ENCODE data around the gene RBSN. TPM values are rescaled to one million over a fixed set of nuclear protein-coding genes. Genes with fewer than 3 reads are reported as not detected.

Gene RBSN
- total and polyA plus RNA-seq, 4 experiments from 2014 or later: 11.4 to 34.7 (median 27.3) TPM

GRCh38 chr3:15112011-15112410 lies 13.1 kb upstream of the RBSN start:
- Histone ChIP-seq H3K27ac (ENCODE audit: low read depth, low read length) (no peak overlapping the region), H3K36me3 (ENCODE audit: insufficient read depth, low read length) (no peaks in the 10 kb centered on the region), H3K4me3 (ENCODE audit: low read length in 2 of 2) (no peak overlapping the region), H3K27me3 (ENCODE audit: insufficient read depth, low read length) (no peaks in the 10 kb centered on the region), H3K4me1 (ENCODE audit: insufficient read depth, low read length) (peaks cover 4% of the 10 kb centered on the region), H3K9me3 (ENCODE audit: control insufficient read depth in 1 of 2, low read length in 2 of 2) (no peaks in the 10 kb centered on the region)
- Mint-ChIP-seq H3K27me3 (peaks cover 0 to 5% of the 10 kb centered on the region in 2 donors), H3K4me1 (peaks cover 0 to 8% (median 3%) of the 10 kb centered on the region in 4 donors), H3K4me3 (no peak overlapping the region), H3K9me3 (peaks cover 0 to 2% (median 0%) of the 10 kb centered on the region in 8 donors), H3K36me3 (no peaks in the 10 kb centered on the region), H3K27ac (no peak overlapping the region)
- intact Hi-C loops (cut with micrococcal nuclease): no loop called here
- ChIA-PET POLR2A (ENCODE audit: partially characterized antibody) (no interaction called here), CTCF (ENCODE audit: partially characterized antibody) (no interaction called here)
- no peak for DNase-seq

- Histone ChIP-seq H3K27me3 (ENCODE audit: insufficient read depth, low read length) (no peaks in the 10 kb centered on the region), H3K9me3 (ENCODE audit: control insufficient read depth in 1 of 2, low read length in 2 of 2) (no peaks in the 10 kb centered on the region), H3K4me3 (ENCODE audit: low read length in 2 of 2) (no peak overlapping the region), H3K4me1 (ENCODE audit: insufficient read depth, low read length) (peaks cover 4% of the 10 kb centered on the region), H3K36me3 (ENCODE audit: insufficient read depth, low read length) (no peaks in the 10 kb centered on the region), H3K27ac (ENCODE audit: low read depth, low read length) (no peak overlapping the region)
- intact Hi-C loops (cut with micrococcal nuclease): no loop called here
- H3K36me3 Mint-ChIP-seq: no peaks in the 10 kb centered on the region
- H3K27me3 Mint-ChIP-seq: peaks cover 0 to 7% of the 10 kb centered on the region in 2 donors
- CTCF ChIA-PET (ENCODE audit: partially characterized antibody): interaction anchor here (1.1 to 4.0 kb wide), 6 partner anchors 8 to 93 kb away, joined by 4 to 54 read pairs (median 8); partner anchors contain the start of gene RBSN
- H3K9me3 Mint-ChIP-seq: peaks cover 0 to 2% (median 0%) of the 10 kb centered on the region in 8 donors
- DNase-seq: no peak
- H3K4me1 Mint-ChIP-seq: peaks cover 0 to 8% (median 3%) of the 10 kb centered on the region in 4 donors
- no peak overlapping the region for H3K4me3 Mint-ChIP-seq
- POLR2A ChIA-PET (ENCODE audit: partially characterized antibody): no interaction called here
- no peak overlapping the region for H3K27ac Mint-ChIP-seq
Observed at GRCh38 chr3:15110206-15110605, 11.3 kb upstream of the RBSN start.

GRCh38 chr3:15108869-15109268 lies 9.9 kb upstream of the RBSN start:
- Histone ChIP-seq H3K4me3 (ENCODE audit: low read length in 2 of 2) (no peak overlapping the region), H3K36me3 (ENCODE audit: insufficient read depth, low read length) (no peaks in the 10 kb centered on the region), H3K9me3 (ENCODE audit: control insufficient read depth in 1 of 2, low read length in 2 of 2) (no peaks in the 10 kb centered on the region), H3K4me1 (ENCODE audit: insufficient read depth, low read length) (peaks cover 4% of the 10 kb centered on the region), H3K27me3 (ENCODE audit: insufficient read depth, low read length) (no peaks in the 10 kb centered on the region), H3K27ac (ENCODE audit: low read depth, low read length) (no peak overlapping the region)
- ChIA-PET CTCF (ENCODE audit: partially characterized antibody) (interaction anchor here (0.7 to 4.0 kb wide), 12 partner anchors 9 to 184 kb away, joined by 3 to 54 read pairs (median 4); partner anchors contain the start of gene RBSN), POLR2A (ENCODE audit: partially characterized antibody) (interaction anchor here (1.8 to 2.0 kb wide), 2 partner anchors 10 to 97 kb away, joined by 6 to 13 read pairs; partner anchors contain the start of genes CAPN7 and RBSN)
- H3K4me3 Mint-ChIP-seq: no peak overlapping the region
- peaks cover 0 to 7% of the 10 kb centered on the region in 2 donors for H3K27me3 Mint-ChIP-seq
- peaks cover 0 to 8% (median 3%) of the 10 kb centered on the region in 4 donors for H3K4me1 Mint-ChIP-seq
- H3K9me3 Mint-ChIP-seq: peaks cover 0 to 2% (median 0%) of the 10 kb centered on the region in 8 donors
- DNase-seq: no peak
- peak overlapping the region in 2 of 7 donors; percentile 2 to 17 for H3K27ac Mint-ChIP-seq
- no peaks in the 10 kb centered on the region for H3K36me3 Mint-ChIP-seq
- intact Hi-C loops (cut with micrococcal nuclease): loop anchor here (1.0 to 2.0 kb wide), 4 partner anchors 184 to 1138 kb away; no protein-coding TSS in a partner anchor

GRCh38 chr3:15108082-15108545 lies 9.2 kb upstream of the RBSN start:
- H3K4me3 ChIP-seq (ENCODE audit: low read length in 2 of 2): no peak overlapping the region
- no peaks in the 10 kb centered on the region for H3K27me3 ChIP-seq (ENCODE audit: insufficient read depth, low read length)
- Mint-ChIP-seq H3K36me3 (no peaks in the 10 kb centered on the region), H3K27ac (peak overlapping the region in 3 of 7 donors; percentile 35 to 86 (median 64)), H3K4me1 (peaks cover 0 to 8% (median 3%) of the 10 kb centered on the region in 4 donors), H3K27me3 (peaks cover 0 to 7% of the 10 kb centered on the region in 2 donors), H3K4me3 (peak overlapping the region in 1 of 8 donors; percentile 54), H3K9me3 (peaks cover 0 to 2% (median 0%) of the 10 kb centered on the region in 8 donors)
- H3K27ac ChIP-seq (ENCODE audit: low read depth, low read length): no peak overlapping the region
- ChIA-PET POLR2A (ENCODE audit: partially characterized antibody) (interaction anchor here (1.8 to 2.0 kb wide), 2 partner anchors 9 to 98 kb away, joined by 6 to 13 read pairs; partner anchors contain the start of genes CAPN7 and RBSN), CTCF (ENCODE audit: partially characterized antibody) (interaction anchor here (0.8 to 4.0 kb wide), 9 partner anchors 8 to 214 kb away, joined by 3 to 54 read pairs (median 4); partner anchors contain the start of gene RBSN)
- H3K36me3 ChIP-seq (ENCODE audit: insufficient read depth, low read length): no peaks in the 10 kb centered on the region
- no peaks in the 10 kb centered on the region for H3K9me3 ChIP-seq (ENCODE audit: control insufficient read depth in 1 of 2, low read length in 2 of 2)
- peaks cover 4% of the 10 kb centered on the region for H3K4me1 ChIP-seq (ENCODE audit: insufficient read depth, low read length)
- DNase-seq: peak; percentile 68 to 71 (median 69)
- intact Hi-C loops (cut with micrococcal nuclease): loop anchor here (1.0 to 2.0 kb wide), 4 partner anchors 183 to 1139 kb away; no protein-coding TSS in a partner anchor

DNA sequence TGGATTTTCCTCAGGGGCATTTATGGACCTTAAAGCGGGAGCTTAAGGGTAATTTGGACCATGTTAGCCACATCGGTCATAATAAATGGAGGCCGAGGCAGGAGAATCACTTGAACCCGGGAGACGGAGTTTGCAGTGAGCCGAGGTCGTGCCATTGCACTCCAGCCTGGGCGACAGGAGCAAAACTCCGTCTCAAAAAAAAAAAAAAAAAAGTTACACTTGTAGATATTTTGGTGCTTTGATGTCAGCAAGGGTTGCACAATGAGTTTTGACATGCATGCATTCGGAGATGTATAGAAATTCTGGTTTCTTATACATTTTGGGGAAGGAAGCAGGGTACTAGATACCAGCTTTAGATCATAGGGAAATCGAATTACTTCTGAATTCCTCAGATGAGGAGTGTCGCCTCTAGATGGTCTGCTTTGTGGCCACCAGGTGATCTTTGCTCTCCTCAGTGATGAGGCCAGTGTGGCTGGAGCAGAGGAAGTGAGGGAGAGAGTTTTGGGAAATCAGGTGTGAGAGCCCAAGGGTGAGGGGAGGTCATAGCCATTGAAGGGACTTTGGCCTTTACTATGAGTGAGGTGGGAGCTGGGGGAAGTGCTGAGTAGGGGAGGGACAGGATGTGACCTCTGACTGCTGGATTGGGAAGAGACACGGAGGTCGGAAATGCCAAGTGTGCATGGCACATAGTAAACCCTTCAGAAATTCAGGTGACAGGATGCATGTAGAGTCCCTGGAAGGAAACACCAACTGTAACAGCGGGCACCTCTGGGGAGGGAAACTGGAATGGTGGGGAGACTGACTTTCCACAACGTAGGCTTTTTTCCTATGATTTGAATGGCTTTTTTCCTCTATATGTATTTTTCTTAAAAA lies 8.4 kb upstream of the RBSN start:
- no peak overlapping the region for H3K4me3 Mint-ChIP-seq
- intact Hi-C loops (cut with micrococcal nuclease): no loop called here
- Histone ChIP-seq H3K9me3 (ENCODE audit: control insufficient read depth in 1 of 2, low read length in 2 of 2) (no peaks in the 10 kb centered on the region), H3K4me3 (ENCODE audit: low read length in 2 of 2) (no peak overlapping the region), H3K27ac (ENCODE audit: low read depth, low read length) (no peak overlapping the region), H3K27me3 (ENCODE audit: insufficient read depth, low read length) (no peaks in the 10 kb centered on the region), H3K36me3 (ENCODE audit: insufficient read depth, low read length) (no peaks in the 10 kb centered on the region), H3K4me1 (ENCODE audit: insufficient read depth, low read length) (peaks cover 4% of the 10 kb centered on the region)
- H3K27ac Mint-ChIP-seq: peak overlapping the region in 2 of 7 donors; percentile 32 to 85
- CTCF ChIA-PET (ENCODE audit: partially characterized antibody): interaction anchor here (0.7 to 4.0 kb wide), 8 partner anchors 8 to 669 kb away, joined by 3 to 54 read pairs (median 6); partner anchors contain the start of gene RBSN
- H3K36me3 Mint-ChIP-seq: no peaks in the 10 kb centered on the region
- H3K4me1 Mint-ChIP-seq: peaks cover 0 to 8% (median 3%) of the 10 kb centered on the region in 4 donors
- peaks cover 0 to 2% (median 0%) of the 10 kb centered on the region in 8 donors for H3K9me3 Mint-ChIP-seq
- POLR2A ChIA-PET (ENCODE audit: partially characterized antibody): interaction anchor here (1.8 to 2.0 kb wide), 2 partner anchors 9 to 99 kb away, joined by 6 to 13 read pairs; partner anchors contain the start of genes CAPN7 and RBSN
- DNase-seq: no peak
- H3K27me3 Mint-ChIP-seq: peaks cover 0 to 5% of the 10 kb centered on the region in 2 donors

GRCh38 chr3:15102836-15103235 lies 3.9 kb upstream of the RBSN start:
- Mint-ChIP-seq H3K4me3 (no peak overlapping the region), H3K4me1 (peaks cover 15 to 21% (median 17%) of the 10 kb centered on the region in 4 donors), H3K9me3 (peaks cover 0 to 5% (median 0%) of the 10 kb centered on the region in 8 donors), H3K27ac (no peak overlapping the region), H3K36me3 (peaks cover 0 to 14% of the 10 kb centered on the region in 2 donors), H3K27me3 (peaks cover 2 to 3% of the 10 kb centered on the region in 2 donors)
- ChIA-PET POLR2A (ENCODE audit: partially characterized antibody) (no interaction called here), CTCF (ENCODE audit: partially characterized antibody) (interaction anchor here (1.1 kb wide), 1 partner anchor 16 kb away, joined by 4 read pairs; no protein-coding TSS in a partner anchor)
- DNase-seq: no peak
- H3K4me3 ChIP-seq (ENCODE audit: low read length in 2 of 2): no peak overlapping the region
- H3K36me3 ChIP-seq (ENCODE audit: insufficient read depth, low read length): no peaks in the 10 kb centered on the region
- no peak overlapping the region for H3K27ac ChIP-seq (ENCODE audit: low read depth, low read length)
- peaks cover 13% of the 10 kb centered on the region for H3K4me1 ChIP-seq (ENCODE audit: insufficient read depth, low read length)
- intact Hi-C loops (cut with micrococcal nuclease): no loop called here
- no peaks in the 10 kb centered on the region for H3K27me3 ChIP-seq (ENCODE audit: insufficient read depth, low read length)
- no peaks in the 10 kb centered on the region for H3K9me3 ChIP-seq (ENCODE audit: control insufficient read depth in 1 of 2, low read length in 2 of 2)
